Testis (tissue), 3 donors: ENCODE data around the gene GALM. TPM values are rescaled to one million over a fixed set of nuclear protein-coding genes. Genes with fewer than 3 reads are reported as not detected.
"Not testable (repeated sequence)": the region's sequence is repeated elsewhere in the genome, so short reads cannot be mapped to it uniquely, and the experiment has no call there.

ENCODE experiments used
- DNase-seq: peaks from one replicate; pipeline ENCODE4 v3.0.0-alpha.2; 2019
- H3K27ac ChIP-seq, 2 donors: fragments of 200-600 bp; sonication (generic); one replicate each; pipeline ENCODE4 v1.5.1; 2019
- H3K27me3 ChIP-seq: fragments of 200-600 bp; sonication (generic); one replicate; pipeline ENCODE4 v1.5.1; 2019
- H3K36me3 ChIP-seq: fragments of 200-600 bp; sonication (generic); one replicate; pipeline ENCODE4 v1.5.1; 2017; ENCODE audit warnings: low read depth; ENCODE audit errors: missing control alignments
- H3K4me1 ChIP-seq: fragments of 200-600 bp; sonication (generic); one replicate; pipeline ENCODE4 v1.5.1; 2019
- H3K4me3 ChIP-seq, 2 donors: fragments of 200-600 bp; sonication (generic); one replicate each; pipeline ENCODE4 v1.5.1; 2017 to 2019
- H3K9me3 ChIP-seq: fragments of 200-600 bp; sonication (generic); one replicate; pipeline ENCODE4 v1.5.1; 2017
- POLR2A ChIP-seq: fragments of 450-650 bp; IDR thresholded peaks from one replicate; pipeline ENCODE4 v1.6.1; 2017; ENCODE audit warnings: antibody characterized with exemption, mild to moderate bottlenecking, moderate library complexity
- WGBS, 2 donors: methylation state at CpG; one replicate each; pipeline ENCODE4 v1.1.5; 2018; 5-methylcytosine and 5-hydroxymethylcytosine counted together
- intact Hi-C: fragments of 100-400 bp; cut with DNase I; formaldehyde crosslinking; loops from one replicate; pipeline ENCODE4 v1.15.1; 2023; ENCODE audit warnings: low total_unique reads
- polyA plus RNA-seq: library from polyadenylated mRNA; stranded (reverse); fragments of 350-450 nt; fragmentation: Illumina TruSeq; extraction: RNeasy Lipid Tissue Mini Kit (QIAGEN cat#74804); gene quantifications from one replicate; pipeline ENCODE4 v1.2.3, GENCODE V29; 2014; ENCODE audit warnings: low read depth, low replicate concordance; ENCODE audit not compliant: insufficient read depth
- total RNA-seq, 2 donors: library from RNA; depleted of rRNA; stranded (reverse); fragments of >200 nt; gene quantifications; one replicate each; pipeline ENCODE4 v1.2.3, GENCODE V29; 2016
- TF ChIP-seq, protein P1 (sequence below), 3 experiments: fragments of 450-650 bp in 2 of 3; fragments of 200-600 bp in 1 of 3; sonication (generic) in 1 of 3; IDR thresholded peaks; one replicate each; pipeline ENCODE4 v1.5.1; 2016 to 2019; ENCODE audit warnings: antibody characterized with exemption in 3 of 3, mild to moderate bottlenecking in 2 of 3, moderate library complexity in 1 of 3

GALM gene
- total and polyA plus RNA-seq, 3 donors from 2014 or later, result 8.5 to 11.8 (median 9.1) TPM

- no peak overlapping the region for H3K27ac ChIP-seq
- H3K27me3 ChIP-seq, result no peaks in the 10 kb centered on the region
- intact Hi-C loops, result no loop called here
- 77 to 81% methylated on average over 4 of the region's 4 CpGs for WGBS, 2 donors
- H3K36me3 ChIP-seq, result no peaks in the 10 kb centered on the region
- peaks cover 8% of the 10 kb centered on the region for H3K4me1 ChIP-seq
- no peak overlapping the region for H3K4me3 ChIP-seq
- H3K9me3 ChIP-seq, result no peaks in the 10 kb centered on the region
- DNase-seq, result no peak
- TF ChIP-seq POLR2A, result no peak
- TF ChIP-seq, protein P1, sequence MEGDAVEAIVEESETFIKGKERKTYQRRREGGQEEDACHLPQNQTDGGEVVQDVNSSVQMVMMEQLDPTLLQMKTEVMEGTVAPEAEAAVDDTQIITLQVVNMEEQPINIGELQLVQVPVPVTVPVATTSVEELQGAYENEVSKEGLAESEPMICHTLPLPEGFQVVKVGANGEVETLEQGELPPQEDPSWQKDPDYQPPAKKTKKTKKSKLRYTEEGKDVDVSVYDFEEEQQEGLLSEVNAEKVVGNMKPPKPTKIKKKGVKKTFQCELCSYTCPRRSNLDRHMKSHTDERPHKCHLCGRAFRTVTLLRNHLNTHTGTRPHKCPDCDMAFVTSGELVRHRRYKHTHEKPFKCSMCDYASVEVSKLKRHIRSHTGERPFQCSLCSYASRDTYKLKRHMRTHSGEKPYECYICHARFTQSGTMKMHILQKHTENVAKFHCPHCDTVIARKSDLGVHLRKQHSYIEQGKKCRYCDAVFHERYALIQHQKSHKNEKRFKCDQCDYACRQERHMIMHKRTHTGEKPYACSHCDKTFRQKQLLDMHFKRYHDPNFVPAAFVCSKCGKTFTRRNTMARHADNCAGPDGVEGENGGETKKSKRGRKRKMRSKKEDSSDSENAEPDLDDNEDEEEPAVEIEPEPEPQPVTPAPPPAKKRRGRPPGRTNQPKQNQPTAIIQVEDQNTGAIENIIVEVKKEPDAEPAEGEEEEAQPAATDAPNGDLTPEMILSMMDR (IDR thresholded peaks at IDR 0.05), result no peak
Measured at GRCh38 chr2:38636069-38636468, 29.8 kb upstream of the GALM start.

DNA sequence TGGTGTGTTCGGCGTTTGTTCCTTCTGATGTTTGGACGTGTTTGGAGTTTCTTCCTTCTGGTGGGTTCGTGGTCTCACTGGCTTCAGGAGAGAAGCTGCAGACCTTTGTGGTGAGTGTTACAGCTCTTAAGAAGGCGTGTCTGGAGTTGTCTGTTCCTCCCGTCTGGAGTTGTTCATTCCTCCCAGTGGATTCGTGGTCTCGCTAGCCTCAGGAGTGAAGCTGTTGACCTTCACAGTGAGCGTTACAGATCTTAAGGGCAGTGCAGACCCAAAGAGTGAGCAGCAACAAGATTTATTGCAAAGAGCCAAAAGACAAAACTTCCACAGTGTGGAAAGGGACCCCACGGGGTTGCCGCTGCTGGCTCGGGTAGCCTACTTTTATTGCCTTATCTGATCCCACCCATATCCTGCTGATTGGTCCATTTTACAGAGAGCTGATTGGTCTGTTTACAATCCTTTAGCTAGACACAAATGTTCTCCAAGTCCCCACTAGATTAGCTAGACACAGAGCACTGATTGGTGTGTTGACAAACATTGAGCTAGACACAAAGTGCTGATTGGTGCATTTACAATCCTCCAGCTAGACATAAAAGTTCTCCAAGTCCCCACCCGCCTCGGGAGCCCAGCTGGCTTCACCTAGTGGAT is 23.4 kb upstream of the GALM start:
- H3K36me3 ChIP-seq, H3K27me3 ChIP-seq, DNase-seq, H3K27ac ChIP-seq, intact Hi-C loops, H3K4me1 ChIP-seq, H3K9me3 ChIP-seq: not testable (repeated sequence)
- peak overlapping the region; percentile 29 to 49 for H3K4me3 ChIP-seq
- WGBS, 2 donors, result 65 to 75% methylated on average over 14 of the region's 14 CpGs

DNA sequence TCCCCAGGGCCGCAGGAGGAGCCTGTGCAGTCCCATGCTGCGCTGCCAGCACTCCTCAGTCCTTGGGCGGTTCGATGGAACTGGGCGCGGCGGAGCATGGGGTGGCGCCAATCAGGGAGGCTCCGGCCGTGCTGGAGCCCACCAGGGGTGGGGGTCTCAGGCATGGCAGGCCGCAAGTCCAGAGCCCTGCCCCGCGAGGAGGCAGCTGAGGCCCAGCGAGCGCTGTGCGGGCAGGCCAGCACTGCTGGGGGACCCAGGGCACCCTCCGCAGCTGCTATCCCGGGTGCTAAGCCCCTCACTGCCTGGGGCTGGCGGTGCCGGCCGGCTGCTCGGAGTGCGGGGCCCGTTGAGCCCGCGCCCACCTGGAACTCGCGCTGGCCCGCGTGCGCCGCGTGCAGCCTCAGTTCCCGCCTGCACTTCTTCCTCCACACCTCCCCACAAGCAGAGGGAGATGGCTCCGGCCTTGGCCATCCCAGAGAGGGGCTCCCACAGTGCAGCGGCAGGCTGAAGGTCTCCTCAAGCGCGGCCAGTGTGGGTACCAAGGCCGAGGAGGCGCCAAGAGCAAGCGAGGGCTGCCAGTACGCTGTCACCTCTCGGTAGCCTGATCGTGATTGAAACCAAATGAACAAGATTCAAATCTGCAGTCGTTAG is 22.8 kb upstream of the GALM start:
- Histone ChIP-seq H3K4me3 (peak overlapping the region; percentile 29 to 49), H3K27ac (no peak overlapping the region), H3K36me3 (no peaks in the 10 kb centered on the region), H3K9me3 (no peaks in the 10 kb centered on the region), H3K27me3 (no peaks in the 10 kb centered on the region), H3K4me1 (no peaks in the 10 kb centered on the region)
- intact Hi-C loops, result no loop called here
- TF ChIP-seq, protein P1 (IDR thresholded peaks at IDR 0.05), result no peak
- TF ChIP-seq POLR2A, result no peak
- DNase-seq, result no peak
- 80 to 88% methylated on average over 20 to 45 of the region's 45 CpGs for WGBS, 2 donors

- H3K4me1 ChIP-seq, intact Hi-C loops, H3K9me3 ChIP-seq, H3K27ac ChIP-seq, H3K36me3 ChIP-seq, DNase-seq, H3K27me3 ChIP-seq: not testable (repeated sequence)
- H3K4me3 ChIP-seq, result peak overlapping the region in 1 of 2 donors; percentile 49
- whole genome bisulfite sequencing, 2 donors, result 75 to 77% methylated on average over 16 of the region's 16 CpGs
Measured at GRCh38 chr2:38643683-38644511, 22.0 kb upstream of the GALM start.

GRCh38 chr2:38648107-38648761 is 17.7 kb upstream of the GALM start:
- Histone ChIP-seq H3K27me3 (no peaks in the 10 kb centered on the region), H3K27ac (no peak overlapping the region), H3K9me3 (no peaks in the 10 kb centered on the region), H3K36me3 (no peaks in the 10 kb centered on the region), H3K4me1 (no peaks in the 10 kb centered on the region), H3K4me3 (no peak overlapping the region)
- TF ChIP-seq POLR2A, result no peak
- TF ChIP-seq, protein P1 (IDR thresholded peaks at IDR 0.05), result no peak
- DNase-seq, result no peak
- intact Hi-C loops, result no loop called here
- WGBS, 2 donors, result 92% methylated on average over 7 of the region's 7 CpGs
